GM12873 (cell line): ENCODE measurements around the gene BROX.

Source experiments
- CTCF ChIP-seq: IDR thresholded peaks from 2 replicates; pipeline ENCODE4 v1.5.1; 2012; ENCODE audit warnings: low read depth, mild to moderate bottlenecking, moderate library complexity, low read length, control low read depth; ENCODE audit not compliant: insufficient read depth; ENCODE audit errors: missing control alignments

BROX gene

GRCh38 chr1:222712253-222713090, at the start of gene BROX, which contains the start of gene AIDA:
Gene BROX, plus strand, starts transcription at chr1:222712564. Its CDS starts 3,136 bp downstream, at chr1:222715700.
Gene AIDA, minus strand, starts transcription at chr1:222712491. Its CDS starts 174 bp downstream, at chr1:222712317.
- TF ChIP-seq CTCF: no peak

GRCh38 chr1:222663431-222663934, 48.9 kb upstream of the BROX start:
- no peak for TF ChIP-seq CTCF

- no peak for TF ChIP-seq CTCF
Observed at GRCh38 chr1:222665964-222666363, 46.4 kb upstream of the BROX start.

GRCh38 chr1:222670110-222670509, 42.3 kb upstream of the BROX start:
- TF ChIP-seq CTCF: no peak

GRCh38 chr1:222680080-222680479, 32.3 kb upstream of the BROX start:
- TF ChIP-seq CTCF: no peak

- no peak for TF ChIP-seq CTCF
Observed at GRCh38 chr1:222691016-222691415, 21.3 kb upstream of the BROX start.

GRCh38 chr1:222694927-222695326, 17.4 kb upstream of the BROX start:
- TF ChIP-seq CTCF: no peak
